A673 (cell line): ENCODE results near the gene KDM4F.

Source experiments
- CTCF ChIP-seq: fragments of 300-800, 200-600 bp; sonication (generic); conservative IDR thresholded peaks from 2 replicates; pipeline ENCODE4 v1.5.1; 2017; ENCODE audit warnings: low read depth, mild to moderate bottlenecking, antibody characterized with exemption, low read length, moderate library complexity, mixed read lengths
- EZH2 ChIP-seq: fragments of 200-600 bp; sonication (generic); IDR thresholded peaks from 2 replicates; pipeline ENCODE4 v1.6.1; 2017; ENCODE audit warnings: borderline replicate concordance, low read depth, mild to moderate bottlenecking, mixed read lengths, antibody characterized with exemption, low read length; ENCODE audit not compliant: poor library complexity, severe bottlenecking

- TF ChIP-seq CTCF (no peak), EZH2 (no peak)
Measured at GRCh38 chr11:95074792-95075563, 25.8 kb downstream of the KDM4F start.
